HG03280 (cell line): ENCODE results near the gene CD44.
"Not testable (repeated sequence)": the region's sequence is repeated elsewhere in the genome, so short reads cannot be mapped to it uniquely, and the experiment has no call there.

Experiments used
- ATAC-seq: cut with Tn5 transposase; IDR thresholded peaks from one replicate; pipeline ENCODE4 v1.9.1; 2021; ENCODE audit warnings: mild to moderate bottlenecking, moderate library complexity; ENCODE audit not compliant: unreplicated experiment

CD44 gene

DNA sequence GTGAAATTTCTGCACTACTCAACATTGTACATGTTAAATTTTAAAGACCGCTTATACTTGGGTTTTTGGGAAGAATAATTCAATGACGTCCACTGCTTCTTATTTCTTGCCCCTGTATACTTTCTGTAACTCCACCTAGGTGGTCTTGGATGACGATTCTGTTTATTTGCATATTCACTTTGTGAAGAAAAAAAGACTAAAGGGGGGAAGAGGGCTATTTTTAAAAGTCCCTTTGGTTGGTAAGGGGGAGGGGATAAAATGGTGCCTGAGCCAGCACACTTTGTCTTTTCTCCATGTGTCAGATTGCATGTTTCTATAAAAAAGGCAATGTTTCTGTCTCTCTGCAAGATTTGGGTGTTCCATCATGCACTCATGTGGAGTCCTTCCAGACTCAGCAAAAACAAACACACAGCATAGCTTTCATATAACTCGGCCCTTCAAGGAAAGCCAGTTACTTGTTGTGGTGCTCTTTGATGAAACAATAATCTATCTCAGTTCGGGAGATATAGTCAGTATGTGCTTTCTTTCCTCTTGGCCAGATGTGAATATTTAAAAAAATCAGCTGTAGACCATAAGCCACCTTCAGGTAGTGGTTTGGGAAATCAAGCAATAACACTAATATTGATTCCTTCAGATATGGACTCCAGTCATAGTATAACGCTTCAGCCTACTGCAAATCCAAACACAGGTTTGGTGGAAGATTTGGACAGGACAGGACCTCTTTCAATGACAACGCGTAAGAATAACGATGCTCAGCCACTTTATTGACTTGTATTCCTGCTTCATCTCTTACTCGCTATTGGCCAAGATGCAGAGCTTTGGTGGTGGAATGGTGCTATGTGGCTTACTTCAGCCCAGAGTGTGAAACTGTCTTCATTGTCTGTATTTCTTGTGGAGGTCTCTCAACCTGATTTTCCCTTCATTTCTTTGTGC is 68.8 kb downstream of the CD44 start:
- no peak for ATAC-seq

DNA sequence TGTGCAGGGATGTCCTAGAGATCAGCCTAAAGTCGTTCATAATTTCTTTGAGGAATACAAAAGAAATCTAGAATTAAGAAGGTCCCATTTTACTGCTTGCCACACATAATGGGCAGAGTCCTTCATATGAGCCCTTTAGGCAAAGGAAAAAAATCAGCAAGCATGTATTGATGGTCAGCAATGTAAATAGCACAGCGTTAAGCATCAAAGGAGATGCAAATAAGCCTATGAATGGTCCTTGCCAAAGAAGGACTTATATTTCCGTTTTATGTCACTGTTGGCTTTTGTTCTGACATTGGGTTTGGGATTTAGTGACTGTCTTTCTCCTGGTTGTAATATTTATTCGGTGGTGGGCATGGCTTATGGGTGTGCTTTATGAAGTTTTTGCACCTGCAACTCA is 69.8 kb downstream of the CD44 start:
- ATAC-seq = no peak

DNA sequence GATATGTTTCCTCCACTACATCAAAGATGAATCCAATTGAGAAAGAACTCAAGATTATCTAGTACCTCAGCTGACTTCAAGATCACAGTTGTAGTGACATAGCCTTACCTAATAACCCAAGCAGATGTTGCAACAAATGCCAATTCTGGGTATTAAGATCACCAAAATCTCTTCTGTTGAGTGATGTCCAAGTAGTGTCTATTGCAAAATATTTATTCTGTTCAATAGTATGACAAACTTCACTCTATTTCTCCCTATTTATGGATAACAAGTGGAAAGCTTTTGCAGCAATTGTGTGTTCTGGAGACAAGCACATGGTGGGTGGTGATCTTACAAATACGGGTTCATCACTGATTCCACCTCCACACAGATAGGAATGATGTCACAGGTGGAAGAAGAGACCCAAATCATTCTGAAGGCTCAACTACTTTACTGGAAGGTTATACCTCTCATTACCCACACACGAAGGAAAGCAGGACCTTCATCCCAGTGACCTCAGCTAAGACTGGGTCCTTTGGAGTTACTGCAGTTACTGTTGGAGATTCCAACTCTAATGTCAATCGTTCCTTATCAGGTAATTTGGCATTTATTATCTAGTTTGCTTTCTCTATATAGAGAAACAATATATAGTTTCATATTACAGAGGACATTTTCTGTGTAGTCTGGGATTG is 72.0 kb downstream of the CD44 start:
- ATAC-seq = no peak

DNA sequence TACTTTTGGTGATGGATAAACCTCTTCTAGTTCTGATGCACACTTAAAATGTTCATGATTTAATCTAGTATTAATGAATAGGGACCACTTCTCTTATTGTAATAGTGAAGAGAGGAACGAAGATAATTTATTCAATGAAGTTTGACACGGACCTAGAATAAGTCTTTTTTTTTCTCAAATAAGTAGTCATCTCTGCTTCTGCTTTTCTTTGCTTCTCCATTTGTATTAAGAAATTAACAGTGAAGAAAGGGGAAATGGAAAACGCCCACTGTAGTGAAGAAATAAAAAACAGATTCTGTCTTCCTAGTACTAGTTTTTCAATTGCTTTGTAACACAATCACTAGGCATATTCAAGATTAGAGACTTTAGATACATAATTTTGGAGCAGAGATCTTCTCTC is 73.0 kb downstream of the CD44 start:
- no peak for ATAC-seq

DNA sequence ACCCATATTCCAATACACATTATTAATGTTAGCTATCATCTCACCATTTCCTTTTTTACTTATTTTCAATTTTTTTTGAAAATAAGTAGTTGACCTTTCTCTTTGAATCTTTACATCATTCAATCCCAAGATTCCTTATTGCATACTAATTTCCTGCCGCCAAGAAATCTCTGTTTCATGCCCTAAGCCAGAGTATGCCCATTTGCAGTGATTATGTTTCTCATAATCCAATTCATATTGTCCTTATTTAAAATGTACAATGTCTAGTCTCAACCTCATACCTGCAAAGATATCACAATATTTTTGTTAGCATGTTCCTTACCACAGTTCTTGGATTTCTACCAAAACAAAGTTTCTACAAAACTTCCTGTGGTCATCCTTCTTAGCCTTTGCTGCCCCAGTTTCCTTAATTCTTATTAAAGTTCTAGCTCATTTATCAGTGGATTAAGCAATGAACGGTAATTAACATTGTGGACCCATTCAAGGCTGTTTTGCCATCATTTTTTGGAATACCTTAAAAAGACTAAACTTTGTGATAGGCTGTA is 75.3 kb downstream of the CD44 start:
- no peak for ATAC-seq

DNA sequence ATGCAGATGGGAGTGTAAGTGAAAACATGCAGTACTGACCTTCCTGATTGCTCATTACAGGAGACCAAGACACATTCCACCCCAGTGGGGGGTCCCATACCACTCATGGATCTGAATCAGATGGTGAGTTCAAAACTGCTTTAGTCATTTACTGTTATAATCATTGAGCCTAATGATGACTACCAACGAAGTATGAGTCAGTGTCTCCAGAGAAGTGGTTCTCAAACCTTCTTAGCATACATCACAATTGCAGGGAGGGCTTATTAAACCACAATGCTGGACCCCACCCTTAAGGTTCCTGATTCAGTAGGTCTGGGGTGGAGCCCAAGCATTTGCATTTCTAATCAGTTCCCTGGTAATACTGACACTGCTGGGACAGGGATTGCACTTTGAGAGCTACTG is 75.8 kb downstream of the CD44 start:
- no peak for ATAC-seq

DNA sequence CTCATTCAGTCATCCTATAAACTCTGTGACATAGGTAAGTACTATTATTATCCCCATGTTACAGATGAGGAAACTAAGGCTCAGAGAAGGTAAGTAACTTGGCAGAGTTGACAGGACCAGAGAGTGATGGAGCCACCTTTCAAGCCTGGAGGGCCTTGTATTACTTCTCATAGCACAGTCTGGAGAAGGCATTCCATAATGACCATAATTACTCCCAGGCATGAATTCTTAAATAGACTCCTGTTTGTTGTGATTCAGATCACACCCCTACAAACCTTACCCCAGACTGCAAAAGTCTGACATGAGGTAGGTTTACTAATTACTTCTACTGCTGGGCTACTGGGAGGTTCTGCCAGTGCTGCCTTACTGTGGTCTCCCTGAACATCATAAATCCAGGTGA is 77.0 kb downstream of the CD44 start:
- no peak for ATAC-seq

DNA sequence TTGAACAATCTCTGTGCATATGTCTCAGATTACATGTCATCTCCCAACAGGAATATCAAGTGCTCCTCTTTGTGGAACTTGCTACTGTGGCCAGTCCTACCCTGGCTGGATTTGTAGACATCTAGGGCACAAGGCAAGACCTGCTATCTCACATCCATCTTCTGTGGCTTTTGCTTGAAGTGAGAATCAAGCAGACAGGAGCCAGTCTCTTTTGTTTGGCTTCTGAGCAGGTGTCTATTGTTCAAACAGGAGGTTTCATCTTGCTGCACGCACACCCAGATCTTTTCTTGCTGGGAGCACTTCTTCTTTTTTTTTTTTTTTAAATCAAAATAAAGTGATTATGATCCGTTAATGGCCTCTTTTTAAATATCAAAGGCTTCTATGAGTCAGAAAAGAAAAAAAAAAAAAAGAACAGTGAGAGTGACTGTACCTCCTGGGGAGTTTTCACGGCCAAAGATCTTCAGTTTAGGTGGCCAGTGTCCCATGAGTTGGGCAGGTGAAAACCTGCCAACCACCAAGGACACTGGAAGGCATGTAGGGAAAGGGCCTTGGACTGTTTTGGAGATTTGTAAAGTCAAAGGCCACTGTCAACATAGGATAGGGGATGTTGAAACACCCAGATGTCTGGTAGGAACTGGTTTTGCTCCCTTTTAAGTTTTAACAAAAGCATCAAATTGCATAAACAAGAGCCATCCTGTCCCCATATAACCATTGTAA is 78.1 kb downstream of the CD44 start:
- ATAC-seq = no peak

DNA sequence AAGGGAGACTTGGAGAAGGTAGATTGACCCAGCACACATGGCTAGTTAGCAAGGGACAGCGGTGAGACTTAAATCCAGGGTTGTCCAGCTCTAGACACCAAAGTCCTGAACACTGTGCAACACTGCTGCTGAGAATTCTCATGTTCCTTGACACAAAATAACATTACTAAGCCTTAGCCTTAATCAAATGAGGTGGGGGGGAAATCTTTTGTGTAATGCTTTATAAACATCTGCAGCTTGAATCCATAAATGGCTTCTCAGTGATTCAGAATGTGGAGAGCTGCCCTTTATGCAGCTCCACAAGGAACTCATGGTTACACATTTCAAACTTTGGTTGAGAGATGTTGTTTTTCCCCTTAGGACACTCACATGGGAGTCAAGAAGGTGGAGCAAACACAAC is 80.0 kb downstream of the CD44 start:
- no peak for ATAC-seq

DNA sequence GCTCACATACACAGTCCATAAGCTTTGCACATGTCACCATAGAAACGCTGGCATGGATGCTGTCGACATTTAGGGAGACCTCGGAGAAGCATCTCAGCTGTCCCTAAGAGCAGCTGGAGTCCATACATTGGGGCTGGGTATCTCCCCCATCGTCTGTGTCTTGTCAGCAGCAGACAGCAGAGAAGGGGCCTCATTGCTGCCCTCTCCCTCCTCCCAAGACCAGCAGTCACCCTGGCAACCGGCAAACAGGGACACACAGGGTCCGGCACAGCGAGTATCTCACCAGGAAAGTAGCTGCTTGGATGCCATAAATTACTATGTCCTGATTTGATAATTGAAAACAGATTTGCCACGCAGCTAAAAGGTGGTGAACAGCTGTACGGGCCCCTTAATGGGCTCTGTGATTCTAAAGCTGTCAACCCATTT is 84.4 kb downstream of the CD44 start:
- ATAC-seq = no peak

DNA sequence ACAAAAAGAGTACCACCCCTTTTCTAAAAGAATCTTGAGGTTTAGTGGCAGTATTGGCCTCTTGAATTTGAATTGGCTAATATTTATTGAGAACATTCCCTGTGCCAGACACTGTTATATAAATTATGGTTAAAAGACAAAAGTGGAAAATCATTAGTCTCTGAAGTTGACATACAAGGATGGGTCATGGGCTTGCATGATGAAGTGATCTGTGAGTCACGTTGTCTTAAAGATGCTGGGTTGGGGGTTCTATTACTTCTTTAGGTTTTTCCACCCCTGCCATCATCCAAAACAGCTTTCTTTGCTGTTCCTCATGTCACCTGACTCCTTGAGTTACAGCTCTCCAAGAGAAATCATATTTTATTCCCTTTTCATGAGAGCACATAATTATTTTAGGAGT is 85.0 kb downstream of the CD44 start:
- ATAC-seq = no peak

DNA sequence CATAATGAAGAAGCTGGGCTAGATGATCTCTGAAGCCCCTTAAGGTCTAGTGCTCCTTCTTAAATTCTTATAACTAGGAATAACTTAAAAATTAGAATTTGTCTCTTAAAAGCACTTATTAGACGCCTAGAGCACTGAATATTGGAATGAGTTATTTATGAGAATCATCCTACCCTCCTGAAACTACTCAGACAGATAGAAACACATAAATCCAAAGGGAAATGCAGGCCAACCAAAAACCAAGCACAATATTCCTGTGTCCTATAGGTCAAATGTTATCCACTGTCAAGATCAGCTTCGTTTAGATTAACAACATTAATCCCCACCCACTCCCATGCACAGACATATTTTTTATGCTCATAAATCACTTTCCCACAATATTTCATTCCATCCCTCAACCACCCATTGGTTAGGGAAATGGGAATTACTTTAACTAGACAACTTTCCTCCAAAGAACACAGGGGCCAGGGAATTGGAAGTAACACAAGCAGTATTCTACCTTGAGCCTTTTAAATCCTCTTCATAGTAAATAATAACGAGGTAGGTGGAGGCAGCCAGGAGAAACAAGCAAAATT is 87.1 kb downstream of the CD44 start:
- no peak for ATAC-seq

DNA sequence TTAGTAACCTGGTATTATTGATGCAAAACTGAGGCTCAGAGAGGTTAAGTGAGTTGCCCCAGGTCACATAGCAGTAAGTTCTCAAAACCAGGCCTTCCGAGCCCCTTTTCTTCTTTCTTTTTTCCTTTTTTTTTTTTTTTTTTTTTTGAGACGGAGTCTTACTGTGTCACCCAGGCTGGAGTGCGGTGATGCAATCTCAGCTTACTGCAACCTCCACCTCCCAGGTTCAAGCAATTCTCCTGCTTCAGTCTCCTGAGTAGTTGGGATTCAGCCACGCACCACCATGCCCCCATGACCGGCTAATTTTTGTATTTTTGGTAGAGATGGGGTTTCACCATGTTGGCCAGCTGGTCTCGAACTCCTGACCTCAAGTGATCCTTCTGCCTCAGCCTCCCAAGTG is 87.8 kb downstream of the CD44 start:
- ATAC-seq = not testable (repeated sequence)

DNA sequence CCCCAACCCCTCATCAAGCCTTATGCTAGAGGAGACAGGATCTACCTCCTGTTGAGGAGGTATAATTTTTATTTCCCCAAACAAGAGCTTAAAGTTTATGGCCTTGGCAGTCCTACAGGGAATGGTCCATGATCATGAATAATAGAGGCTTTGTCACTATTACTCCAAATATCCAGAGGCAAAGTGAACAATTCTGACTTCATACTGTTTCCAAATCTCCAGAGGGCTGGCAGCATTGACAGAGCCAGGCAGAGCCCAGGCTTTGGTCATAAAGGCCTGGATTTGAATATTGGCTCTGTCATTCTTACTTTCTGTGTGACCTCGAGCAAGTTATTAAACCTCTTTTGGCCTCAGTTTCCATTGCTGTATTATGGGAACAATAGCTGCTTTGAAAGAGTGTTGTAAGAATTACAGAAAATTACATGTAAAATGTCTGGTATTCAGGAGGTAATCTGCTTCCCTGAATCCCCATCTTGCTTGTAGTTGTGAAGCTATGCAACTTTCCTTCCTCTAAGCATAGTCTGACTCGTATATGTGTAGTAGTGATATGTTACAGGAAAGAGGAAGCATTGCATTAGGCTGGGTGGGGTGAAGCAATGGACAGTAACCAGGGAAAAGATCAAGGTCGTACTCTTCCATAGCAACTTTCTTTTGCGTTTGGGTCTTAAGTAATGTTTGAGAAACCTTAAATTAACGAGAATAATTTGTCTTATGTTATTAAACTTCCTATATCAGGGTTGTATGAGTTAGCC is 88.8 kb downstream of the CD44 start:
- ATAC-seq = no peak

DNA sequence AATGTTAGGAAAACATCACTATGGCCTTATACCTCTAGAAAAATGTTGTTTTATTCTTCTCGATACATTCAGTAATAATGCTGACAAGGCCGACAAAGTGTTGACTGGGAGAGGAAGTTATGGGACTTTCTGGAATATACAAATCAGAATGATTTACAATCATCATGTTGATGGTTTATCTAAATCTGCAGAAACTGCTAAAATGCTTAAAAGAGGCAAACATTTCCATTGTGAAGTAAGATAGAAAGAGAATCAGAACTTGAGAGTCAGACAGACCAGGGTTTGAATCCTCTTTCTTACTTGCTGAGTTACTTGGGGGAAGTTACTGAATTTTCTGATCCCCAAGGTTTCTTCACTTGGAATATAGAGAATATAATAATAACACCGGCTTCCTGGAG is 89.4 kb downstream of the CD44 start:
- no peak for ATAC-seq

DNA sequence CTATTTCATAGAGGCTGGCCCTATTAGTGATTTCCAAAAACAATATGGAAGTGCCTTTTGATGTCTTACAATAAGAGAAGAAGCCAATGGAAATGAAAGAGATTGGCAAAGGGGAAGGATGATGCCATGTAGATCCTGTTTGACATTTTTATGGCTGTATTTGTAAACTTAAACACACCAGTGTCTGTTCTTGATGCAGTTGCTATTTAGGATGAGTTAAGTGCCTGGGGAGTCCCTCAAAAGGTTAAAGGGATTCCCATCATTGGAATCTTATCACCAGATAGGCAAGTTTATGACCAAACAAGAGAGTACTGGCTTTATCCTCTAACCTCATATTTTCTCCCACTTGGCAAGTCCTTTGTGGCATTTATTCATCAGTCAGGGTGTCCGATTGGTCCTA is 91.4 kb downstream of the CD44 start:
- ATAC-seq = no peak

DNA sequence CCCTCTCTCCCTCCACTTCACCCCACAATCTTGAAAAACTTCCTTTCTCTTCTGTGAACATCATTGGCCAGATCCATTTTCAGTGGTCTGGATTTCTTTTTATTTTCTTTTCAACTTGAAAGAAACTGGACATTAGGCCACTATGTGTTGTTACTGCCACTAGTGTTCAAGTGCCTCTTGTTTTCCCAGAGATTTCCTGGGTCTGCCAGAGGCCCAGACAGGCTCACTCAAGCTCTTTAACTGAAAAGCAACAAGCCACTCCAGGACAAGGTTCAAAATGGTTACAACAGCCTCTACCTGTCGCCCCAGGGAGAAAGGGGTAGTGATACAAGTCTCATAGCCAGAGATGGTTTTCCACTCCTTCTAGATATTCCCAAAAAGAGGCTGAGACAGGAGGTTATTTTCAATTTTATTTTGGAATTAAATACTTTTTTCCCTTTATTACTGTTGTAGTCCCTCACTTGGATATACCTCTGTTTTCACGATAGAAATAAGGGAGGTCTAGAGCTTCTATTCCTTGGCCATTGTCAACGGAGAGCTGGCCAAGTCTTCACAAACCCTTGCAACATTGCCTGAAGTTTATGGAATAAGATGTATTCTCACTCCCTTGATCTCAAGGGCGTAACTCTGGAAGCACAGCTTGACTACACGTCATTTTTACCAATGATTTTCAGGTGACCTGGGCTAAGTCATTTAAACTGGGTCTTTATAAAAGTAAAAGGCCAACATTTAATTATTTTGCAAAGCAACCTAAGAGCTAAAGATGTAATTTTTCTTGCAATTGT is 92.3 kb downstream of the CD44 start:
- no peak for ATAC-seq

DNA sequence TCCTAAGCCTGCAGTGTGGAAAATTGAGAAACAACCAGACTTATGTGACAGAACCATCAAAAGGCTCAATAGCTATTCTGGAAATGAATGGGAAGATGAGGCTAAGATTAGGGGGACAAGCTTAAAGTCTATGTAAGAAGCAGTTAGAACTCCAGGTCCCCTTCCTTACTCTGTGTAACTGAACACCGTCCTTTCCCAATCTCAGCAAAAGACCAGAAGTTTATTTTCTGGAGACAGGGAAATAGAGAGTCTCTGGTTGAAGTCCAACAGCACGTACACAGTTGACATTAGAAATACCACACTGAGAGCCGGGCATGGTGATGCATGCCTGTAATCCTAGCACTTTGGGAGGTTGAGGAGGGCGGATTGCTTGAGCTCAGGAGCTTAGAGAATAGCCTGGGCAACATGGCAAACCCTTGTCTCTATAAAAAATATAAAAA is 93.9 kb downstream of the CD44 start:
- no peak for ATAC-seq

DNA sequence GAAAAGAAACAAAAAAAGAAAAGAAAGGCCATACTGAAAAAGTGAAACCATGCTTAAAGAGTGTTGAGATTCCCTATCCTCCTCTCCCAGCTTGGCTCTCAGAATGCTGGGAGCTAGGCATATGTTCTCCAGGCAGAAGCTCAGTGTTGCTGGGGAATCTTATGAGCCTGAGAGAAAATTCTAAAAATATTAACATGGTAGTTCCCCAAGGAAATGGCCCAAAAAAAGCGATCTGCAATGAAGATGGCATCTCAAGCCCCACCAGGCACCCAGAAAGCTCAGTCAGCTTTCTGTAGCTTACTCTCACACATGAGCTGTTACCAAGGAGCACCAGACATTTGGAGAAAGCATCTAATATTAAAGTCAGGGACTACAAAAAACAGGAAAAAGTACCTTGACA is 94.5 kb downstream of the CD44 start:
- no peak for ATAC-seq
